ENCODE data around the gene RFX6.
"Not testable (repeated sequence)": the region's sequence is repeated elsewhere in the genome, so short reads cannot be mapped to it uniquely, and the experiment has no call there.

Gene RFX6

GRCh38 chr6:116876635-116877611 is at the start of gene RFX6:
TSS of gene RFX6 (plus strand) at chr6:116877242. CDS start at chr6:116877276, 34 bp downstream.
- DNase-seq: no peak

DNA sequence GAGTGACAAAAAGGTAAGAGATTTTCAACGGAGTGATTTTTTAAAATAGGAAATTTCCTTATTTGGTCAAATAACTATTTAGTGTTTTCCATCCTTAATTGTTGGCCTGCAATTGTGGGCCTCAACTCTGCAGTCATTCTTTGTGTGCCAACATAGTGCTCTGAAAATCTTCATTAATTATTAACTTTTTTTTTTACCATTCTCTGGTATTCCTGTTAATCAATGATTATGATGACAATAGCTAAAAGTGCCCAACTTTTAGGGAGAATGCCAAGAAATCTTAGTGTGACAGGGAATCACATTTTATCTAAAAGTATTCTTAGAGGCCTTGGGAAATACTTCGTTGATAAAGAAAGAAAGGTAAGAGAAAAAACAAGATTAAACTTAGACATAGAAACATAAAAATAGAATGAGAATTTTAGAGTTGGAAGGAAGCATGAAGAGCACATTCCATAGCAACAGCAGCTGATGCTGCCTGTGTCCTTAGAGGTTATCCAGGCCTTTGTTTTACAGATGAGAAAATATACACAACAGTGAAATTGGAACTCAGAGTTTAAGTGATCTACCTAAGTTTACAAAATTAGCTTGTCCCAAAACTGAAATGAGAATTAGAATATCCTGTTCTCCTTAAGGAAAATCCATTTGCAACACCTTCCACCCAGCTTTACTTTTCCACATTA is 49.3 kb upstream of the RFX6 start:
- no peak for DNase-seq

DNA sequence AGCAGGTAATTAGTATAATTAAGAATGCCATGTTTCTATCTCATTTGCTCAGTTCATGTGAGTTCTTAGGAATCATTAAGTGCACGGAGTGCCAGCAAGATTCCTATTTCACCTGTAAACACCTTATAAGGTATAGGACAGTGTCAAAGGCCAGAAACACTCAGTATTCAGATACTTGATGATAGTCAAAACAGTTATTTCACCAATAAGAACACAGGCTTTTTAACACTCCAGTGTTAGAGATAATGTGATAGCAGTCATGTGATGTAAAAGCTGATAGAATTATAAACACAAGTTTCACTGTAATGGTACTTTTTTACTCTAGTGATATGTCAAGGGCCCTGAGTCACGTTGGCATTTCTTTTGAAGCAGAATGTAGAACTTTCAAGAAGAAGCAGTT is 48.1 kb upstream of the RFX6 start, which contains the start of gene GPRC6A:
Gene GPRC6A, minus strand, starts transcription at position 101 of the 400 bp plus-strand sequence. Its CDS starts 70 bp downstream, at position 31.
- no peak for DNase-seq

DNA sequence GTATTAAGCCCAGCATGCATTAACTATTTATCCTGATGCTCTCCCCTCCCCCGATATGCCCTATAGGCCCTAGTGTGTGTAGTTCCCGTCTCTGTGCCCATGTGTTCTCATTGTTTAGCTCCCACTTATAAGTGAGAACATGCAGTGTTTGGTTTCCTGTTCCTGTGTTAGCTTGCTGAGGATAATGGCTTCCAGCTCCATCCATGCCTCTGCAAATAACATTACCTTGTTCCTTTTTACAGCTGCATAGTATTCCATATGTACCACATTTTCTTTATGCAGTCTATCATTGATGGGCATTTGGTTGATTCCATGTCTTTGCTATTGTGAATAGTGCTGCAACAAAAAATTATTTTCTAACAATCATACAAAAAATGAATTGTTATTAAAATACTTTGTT is 42.5 kb upstream of the RFX6 start:
- not testable (repeated sequence) for DNase-seq

DNA sequence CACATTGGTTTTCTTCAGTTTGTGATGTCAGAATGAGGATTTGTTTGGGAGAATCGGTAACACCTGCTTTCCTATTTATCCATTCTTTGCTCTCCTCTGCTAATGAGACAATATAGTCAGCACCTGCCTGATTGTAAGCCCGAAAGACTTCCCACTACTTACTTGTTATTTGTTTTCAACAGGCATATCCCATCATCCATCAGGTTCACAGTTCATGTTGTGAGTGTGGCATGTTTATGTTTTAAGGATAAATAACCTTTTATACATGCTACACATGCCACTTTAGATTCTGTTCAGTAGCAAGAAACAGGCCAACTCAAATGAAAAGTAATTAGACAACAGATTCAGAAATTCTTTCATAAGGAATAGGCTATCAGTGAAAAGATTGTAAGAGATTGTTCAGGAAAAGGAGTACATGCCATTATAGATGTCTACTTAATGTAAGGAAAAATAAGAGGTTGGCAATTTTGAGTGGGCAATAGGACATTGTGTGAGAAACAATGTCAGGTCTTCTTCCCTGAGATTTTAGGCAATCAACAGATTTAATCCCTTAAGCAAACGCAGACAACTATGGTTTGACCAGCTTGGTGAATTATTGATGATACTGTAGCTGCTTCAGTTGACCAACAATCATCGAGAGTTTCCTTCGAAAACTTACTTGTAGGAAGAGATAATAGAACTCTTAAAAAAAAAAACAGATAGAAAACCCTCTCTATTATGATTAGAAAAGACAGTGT is 40.3 kb upstream of the RFX6 start:
- no peak for DNase-seq

DNA sequence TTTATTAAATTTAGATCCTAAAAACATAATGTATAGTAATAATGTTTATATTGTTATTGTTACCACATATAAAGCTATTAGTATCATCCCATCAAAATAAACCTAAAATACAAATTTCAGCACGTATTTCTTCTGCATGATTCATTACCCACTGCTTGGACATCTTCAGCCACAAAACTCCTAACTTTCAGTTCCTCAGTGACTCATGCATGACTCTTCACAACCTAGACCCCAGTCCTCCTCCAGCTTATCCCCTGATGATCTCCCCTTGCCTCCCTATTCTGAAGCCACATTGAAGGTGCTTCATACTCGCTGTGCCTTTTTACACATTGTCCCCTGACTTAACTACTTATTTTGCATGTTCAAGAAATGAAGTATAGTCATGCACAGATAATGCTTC is 37.0 kb upstream of the RFX6 start:
- no peak for DNase-seq

DNA sequence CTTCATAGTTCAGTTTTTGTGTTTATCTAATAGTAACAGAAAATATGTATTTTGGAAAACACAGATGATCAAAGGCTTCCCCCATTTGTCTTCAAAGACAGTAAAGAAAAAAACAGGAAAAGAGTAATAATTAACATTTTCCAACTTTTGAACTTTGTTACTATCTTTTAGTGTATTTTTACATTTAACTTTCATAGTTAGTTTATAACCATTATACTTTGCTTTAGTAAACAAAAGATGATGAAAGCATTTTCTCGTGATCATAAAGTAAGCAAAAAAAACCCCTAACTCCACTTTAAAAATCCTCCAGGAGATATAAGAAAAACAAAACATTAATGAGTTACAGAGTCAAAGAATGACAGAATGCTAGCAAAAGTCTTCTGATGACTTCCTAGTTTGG is 34.6 kb upstream of the RFX6 start:
- no peak for DNase-seq

DNA sequence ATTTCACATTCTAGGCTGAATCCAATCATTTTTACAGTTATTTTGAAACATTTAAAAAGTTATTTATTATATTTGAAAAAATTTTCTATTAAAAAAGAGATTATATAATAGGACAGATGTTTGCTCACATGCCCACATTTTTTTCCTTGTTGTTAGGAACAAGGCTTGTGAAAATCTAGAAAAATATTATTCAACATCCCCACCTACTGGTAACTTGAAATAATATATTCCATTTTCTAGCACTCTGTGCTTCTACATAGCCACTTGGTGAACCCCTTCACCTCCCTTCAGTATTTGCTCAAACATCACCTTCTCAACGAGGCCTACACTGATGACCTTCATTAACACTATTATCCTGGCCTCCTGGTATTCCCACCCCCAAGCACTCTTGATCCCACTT is 29.8 kb upstream of the RFX6 start:
- DNase-seq: no peak

DNA sequence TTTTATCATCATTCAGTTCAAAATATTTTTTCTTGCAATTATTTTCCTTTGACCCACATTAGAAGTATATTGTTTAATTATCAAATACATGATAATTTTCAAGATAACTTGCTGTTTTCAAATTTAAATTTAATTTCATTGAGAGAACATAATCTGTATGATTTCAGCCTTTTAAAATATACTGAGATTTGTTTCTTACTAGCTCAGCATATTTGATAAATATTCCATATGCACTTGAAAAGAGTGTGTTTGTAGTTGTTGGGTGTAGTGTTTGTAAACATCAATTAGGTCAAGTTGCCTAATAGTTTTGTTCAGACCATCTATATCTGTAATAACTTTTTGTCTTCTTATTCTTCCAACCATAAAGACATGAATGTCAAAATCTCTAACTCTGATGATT is 19.0 kb upstream of the RFX6 start:
- DNase-seq: no peak

DNA sequence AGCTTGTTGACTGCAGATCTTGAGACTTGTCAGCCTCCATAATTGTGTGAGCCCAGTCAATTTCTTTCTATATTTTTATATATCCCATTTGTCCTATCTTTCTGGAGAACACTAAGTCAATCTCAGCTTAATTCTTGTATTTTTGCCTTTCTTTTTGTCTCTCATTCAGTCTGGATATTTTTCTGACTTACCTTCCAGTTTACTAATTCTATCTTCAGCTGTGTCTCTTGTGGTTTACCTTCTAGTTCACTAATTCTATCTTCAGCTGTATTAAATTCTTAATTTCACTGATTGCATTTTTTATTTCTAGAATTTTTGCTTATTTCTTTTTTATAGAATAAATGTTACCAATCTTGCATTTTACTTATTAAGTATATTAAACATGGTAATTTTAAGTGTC is 17.8 kb upstream of the RFX6 start:
- DNase-seq: no peak

DNA sequence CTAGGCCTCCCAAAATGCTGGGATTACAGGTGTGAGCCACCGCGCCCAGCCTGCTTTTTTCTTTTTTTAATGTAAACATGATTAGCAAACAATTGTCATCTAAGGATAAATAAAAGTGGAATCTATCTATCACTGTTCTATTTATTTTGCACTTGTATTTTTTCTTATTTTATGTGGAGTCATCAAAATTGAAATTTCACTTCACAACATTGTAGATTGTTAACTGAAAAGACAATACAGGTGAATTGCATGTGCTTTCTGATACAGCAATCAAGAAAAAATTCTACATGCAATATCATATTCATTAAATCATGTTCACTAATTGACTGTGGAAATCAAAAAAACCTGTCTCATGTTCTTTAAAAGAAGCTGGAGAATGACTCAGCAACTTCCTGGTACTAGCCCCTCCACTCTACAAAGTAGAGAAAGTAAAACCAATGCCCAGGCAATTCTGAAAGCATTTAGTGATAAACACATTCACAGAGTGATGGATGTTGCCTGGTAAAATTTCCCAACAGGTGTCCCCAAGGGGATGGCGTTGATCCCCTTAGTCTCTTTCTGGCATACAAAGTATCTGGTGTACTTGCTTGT is 10.7 kb upstream of the RFX6 start:
- no peak for DNase-seq

GRCh38 chr6:116872771-116873170 is 4.3 kb upstream of the RFX6 start:
- DNase-seq: no peak

GRCh38 chr6:116876107-116876506 is 935 bp upstream of the RFX6 start:
- DNase-seq: no peak

DNA sequence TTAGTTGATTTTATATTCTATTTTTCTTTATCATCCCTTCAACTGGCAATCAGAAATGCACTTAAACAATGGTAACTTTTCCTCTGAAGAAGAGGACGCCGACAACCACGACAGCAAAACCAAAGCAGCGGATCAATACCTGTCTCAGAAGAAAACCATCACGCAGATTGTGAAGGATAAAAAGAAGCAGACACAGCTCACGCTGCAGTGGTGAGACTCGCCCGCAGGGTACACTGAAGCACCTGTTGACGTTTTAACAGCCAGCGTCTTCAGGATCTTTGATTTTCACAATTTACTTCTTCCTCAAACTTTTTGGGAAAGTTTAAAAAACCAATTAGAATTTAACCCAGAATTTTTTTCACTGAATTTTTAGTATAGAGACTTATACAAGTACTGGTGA is 701 bp downstream of the RFX6 start:
- no peak for DNase-seq

DNA sequence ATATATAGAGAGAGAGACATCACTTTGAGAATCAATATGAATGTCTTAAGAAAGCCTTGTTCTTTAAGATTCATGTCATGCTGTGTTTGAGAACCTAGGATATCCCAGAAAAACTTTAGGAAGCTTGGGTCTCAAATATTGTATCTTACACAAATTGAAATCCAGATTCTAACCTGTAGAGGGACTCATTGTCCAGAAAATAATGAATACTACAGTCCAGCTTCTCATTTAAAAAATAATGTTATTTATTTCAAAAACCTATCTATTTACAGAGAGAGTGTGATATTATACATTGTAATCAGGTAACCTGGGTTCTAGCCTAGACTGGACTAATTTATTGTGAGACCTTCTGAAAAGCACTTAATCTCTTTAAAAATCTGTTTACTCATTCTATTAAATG is 4.2 kb downstream of the RFX6 start:
- no peak for DNase-seq

DNA sequence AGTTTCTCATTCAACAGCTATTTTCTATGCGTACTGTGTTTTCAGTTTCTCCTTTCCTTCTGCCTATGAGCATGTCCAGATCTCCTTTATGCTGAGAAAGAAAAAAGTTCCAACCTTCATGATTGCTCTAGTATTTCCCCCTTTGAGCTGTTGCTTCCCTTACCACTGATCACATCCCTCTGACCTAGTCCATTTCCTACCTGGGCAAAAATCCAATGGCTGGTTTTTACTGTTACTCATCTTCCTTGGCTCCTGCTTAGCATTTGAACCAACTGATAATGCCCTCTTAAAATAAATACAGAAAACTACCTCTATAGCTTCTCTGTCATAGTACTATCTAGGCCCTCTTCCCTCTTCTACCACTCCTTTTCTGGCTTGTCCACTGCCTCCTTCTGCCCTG is 6.0 kb downstream of the RFX6 start:
- DNase-seq: no peak

GRCh38 chr6:116884530-116884929 is 7.5 kb downstream of the RFX6 start:
- no peak for DNase-seq

DNA sequence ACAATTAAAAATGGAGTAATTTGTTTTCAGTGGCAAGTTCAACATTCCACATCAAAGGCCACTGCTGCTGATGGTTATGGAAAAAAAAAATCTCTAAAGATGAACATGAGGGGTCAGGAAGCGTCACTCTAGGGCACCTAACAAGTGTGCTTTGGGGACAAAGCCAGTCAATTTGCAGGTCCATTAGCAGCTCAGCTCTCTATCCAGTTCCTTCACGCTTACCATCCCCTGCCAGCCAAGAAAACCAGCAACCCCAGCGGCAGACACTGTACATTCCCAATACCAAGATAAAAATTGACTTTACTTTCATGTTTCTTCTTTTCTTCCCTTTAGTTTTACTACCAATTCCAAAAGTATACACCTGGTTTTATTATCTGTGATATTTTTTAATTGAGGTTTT is 10.1 kb downstream of the RFX6 start:
- no peak for DNase-seq

GRCh38 chr6:116887894-116888293 is 10.9 kb downstream of the RFX6 start:
- no peak for DNase-seq

DNA sequence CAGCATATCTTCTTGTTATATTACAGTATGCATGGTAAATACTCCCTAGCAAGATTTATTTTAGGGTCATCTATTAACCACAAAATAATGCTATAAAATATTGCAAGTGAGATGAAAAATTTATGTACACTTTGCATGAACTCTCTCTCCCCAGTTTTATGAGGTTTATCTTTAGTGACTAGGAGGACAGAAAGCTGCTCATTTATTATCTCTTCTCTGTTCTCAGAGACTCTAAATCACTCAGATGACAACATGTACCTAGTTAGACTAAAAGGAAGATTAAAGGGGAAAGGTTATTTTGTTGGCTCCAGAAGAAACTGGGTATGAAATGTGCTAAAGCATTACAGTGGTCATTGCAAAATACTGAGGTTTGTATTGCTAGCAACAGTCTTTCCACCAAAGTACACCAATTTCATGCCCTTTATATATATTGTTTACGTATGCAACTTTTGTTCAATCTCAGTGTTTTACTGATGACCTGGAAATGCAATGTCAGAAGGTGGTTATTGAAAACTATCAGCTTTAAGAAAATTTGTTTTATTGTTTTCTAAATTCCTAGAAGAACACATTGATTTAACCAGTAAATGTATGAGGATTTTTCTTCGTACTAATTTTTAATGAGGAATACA is 11.8 kb downstream of the RFX6 start:
- no peak for DNase-seq

- DNase-seq: no peak
Measured at GRCh38 chr6:116894669-116895068, 17.6 kb downstream of the RFX6 start.

GRCh38 chr6:116895935-116896334 is 18.9 kb downstream of the RFX6 start:
- no peak for DNase-seq

DNA sequence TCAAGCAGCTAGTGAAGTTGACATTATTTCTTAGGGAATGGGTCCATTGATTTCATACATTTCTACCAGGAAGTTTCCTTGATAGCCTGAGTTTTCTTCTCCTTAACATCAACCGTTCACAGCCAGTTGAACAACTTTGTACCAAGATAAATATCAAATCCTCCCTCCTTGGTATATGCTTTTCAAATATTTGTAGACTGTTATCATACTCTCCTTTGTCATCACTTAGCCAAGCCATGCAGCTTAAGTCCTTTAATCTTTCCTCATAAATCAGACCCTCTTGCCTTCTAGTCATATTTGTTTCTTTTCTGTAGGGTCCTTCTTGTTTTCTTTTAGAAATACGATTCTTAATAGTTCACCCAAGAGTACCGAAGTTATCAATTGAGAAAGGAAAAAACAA is 25.6 kb downstream of the RFX6 start:
- no peak for DNase-seq

Data from stimulated activated CD4-positive, alpha-beta T cell treated with anti-CD3 and anti-CD28 coated beads, Interleukin-15, amount 100 ng/mL, for 24 hours (primary cell).